GM18499 (cell line): ENCODE results near the gene CHMP4A.
A peak's percentile ranks its signal among the peaks of the same experiment; 100 is the strongest.

Experiments
- ATAC-seq: cut with Tn5 transposase; IDR thresholded peaks from one replicate; pipeline ENCODE4 v1.9.1; 2021; ENCODE audit warnings: moderate number of reproducible peaks; ENCODE audit not compliant: insufficient read depth, unreplicated experiment

CHMP4A gene

DNA sequence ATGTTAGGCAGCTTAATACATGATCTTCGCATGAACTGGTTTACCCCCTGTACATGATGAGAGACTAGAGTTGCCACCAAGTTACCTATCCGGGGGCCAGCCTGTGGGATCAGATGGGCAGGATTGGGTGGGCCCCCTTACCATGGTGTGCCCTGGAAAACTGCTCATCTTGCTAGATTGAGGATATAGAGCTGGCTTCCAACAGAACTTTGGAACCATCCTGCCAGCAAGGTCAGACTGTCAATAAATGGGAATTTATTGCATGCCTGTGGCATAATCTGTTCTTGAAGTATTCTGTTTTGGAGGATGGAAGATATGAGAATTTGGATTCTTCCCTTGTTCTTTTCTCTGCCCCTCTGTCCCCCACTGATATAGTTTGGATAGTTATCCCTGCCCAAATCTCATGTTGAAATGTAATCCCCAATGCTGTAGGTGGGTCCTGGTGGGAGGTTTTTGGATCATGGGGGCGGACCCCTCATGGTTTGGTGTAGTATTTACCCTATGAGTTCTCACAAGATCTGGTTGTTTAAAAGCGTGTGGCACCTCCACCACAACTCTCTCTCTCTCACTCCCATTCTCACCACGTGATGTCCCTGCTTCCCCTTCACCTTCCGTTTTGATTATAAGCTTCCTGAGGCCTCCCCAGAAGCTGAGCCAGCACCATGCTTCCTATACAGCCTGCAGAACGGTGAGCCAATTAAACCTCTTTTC lies 14.3 kb downstream of the CHMP4A start:
- ATAC-seq: no peak

DNA sequence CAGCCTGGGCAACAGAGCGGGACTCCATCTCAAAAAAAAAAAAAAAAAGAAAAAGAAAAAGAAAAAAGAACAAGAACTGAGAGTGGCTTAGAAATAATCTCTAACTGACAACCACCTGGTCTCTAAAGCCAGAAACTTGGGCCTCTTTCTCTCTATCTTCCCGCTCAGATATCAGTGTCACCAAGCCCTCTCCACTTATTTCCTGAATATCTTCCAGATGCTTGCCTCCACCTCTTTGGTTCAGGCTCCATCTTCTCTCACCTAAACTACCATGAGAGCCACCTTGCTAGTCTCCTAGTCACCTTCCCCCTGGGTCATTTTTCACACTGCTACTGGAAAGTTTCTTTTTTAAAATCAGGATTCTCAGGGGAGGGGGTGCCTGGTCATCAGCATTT lies 16.2 kb downstream of the CHMP4A start:
- no peak for ATAC-seq

DNA sequence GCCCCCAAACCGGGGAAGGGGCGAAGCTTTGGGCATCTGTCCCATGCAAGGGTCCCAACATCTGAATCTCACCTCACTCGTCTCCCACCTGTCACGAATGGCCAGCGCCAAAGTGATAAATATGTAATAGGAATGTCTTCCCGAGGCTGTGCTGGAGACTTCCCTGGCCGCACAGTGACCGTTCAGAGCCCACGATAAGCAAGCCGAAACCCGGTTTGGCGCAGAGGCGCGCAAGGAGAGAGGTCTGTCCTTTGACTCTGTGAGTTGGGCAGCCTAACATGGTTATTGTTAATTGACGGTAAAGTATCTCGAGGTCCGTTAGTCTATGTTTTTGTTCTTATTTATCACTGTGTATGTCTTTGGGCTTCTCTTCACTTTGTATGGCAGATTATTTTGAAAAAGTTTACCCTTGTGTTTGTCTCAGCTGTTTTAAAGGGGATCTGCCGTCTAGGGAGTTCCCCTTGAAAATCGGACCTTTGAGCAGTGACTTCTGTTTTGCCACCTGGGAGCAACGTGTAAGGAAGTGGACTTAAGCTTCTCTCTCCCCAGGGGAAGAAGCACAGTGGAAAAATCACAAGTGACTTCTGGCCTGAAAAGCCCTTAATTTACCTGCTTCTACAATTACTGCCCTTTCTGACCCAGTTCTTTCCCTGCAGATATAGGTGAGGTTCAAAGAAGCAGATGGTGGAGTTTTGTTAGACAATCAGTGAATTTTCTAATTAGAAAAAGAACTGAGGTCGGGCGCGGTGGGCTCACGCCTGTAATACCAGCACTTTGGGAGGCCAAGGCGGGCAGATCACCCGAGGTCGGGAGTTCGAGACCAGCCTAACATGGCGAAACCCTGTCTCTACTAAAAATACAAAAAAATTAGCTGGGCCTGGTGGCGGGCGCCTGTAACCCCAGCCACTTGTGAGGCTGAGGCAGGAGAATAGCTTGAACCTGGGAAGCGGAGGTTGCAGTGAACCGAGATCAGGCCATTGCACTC lies 16.9 kb downstream of the CHMP4A start:
- no peak for ATAC-seq

DNA sequence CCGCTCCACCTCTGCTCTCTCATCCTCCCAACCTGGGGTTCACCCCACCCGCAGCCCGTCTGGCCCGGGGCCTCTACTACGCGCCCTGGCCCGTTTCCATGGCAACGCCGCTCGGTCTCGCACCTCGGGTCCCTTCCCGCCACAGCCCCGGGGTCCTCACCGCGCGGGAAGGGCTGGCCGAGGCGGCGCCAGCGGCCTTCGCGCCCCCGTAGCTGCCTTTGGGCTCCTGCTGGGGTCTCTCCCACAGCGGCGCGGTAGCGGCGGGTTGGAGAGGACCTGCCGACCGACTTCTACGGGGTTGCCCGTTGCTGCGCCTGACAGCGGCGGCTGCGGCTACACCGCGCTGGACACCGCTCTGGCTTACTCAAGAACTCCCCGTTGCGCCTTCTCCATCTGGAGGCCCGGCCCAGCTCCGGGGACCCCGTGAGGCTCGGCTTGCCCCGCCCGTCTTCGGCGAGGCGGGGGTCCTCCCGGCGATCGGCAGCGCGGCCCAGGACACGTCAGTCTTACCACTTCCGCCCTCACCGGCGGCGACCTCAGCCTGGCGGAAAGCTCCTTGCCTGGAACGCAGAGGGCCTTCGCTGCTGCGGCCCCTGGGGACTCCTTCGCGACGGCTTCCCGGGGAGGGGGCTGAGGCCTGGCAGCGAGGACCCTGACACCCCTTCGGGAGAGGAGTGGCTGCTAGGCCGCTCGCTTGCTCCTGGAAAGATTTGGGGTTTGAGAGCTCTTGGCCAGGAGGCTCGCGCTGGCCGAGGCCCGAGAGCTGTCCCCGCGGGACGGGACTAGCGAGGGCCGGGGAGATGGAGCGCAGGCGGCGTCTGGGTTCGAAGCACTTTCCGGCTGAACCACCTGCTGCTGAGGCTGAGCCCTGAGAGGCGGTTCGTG lies 17.9 kb downstream of the CHMP4A start, which contains the start of gene TM9SF1:
Gene TM9SF1 (minus strand): TSS at position 256 of the 885 bp plus-strand sequence. CDS start 422 bp downstream, outside the sequence.
- peak; percentile 73 for ATAC-seq

DNA sequence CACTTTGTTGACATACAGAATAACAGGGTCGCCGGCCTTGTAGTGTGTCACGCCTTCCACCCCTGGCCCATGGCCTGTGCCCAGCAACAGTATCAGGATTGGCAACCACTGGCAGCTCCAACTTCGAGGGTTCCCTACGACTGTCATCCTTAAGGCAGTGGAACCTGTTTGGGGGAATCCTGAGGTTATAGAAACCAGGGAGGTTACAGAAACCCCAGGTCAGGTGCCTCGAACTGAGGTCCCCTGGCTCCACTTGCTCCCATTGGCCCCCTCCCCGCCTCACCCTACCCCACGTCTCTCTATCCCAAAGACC lies 18.5 kb downstream of the CHMP4A start:
- ATAC-seq: no peak

DNA sequence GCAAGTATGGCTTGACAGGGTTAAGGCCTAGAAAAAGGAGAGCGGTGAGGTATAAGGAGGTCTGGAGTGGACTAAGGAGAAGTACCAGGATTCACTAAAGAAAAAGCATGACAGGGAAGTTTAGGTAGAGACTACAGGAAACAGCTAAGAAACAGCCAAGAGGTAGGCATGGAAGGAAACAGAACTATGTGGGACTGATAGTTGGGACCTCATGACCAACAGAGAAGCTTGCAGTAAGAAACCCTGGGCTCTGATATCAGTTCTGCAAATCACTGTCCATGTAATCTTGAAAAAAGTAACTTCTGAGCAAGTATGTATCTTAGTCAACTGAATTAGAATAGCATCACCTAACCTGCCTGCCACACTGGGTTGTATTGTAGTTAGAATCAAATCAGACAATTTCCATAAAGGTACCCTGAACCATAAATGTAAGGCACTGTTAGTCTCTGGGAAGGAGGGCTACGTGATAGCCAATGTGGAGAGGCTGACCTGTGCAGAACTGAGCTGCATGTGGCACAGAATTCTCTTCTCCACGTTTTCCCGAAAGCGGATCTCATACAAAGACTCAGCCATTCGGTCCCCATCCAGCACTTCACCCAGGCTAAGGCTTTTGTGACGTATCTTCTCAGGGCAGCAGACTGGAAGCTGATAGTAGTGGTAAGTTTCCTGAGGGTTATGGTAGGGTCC lies 19.0 kb downstream of the CHMP4A start:
- ATAC-seq: no peak

DNA sequence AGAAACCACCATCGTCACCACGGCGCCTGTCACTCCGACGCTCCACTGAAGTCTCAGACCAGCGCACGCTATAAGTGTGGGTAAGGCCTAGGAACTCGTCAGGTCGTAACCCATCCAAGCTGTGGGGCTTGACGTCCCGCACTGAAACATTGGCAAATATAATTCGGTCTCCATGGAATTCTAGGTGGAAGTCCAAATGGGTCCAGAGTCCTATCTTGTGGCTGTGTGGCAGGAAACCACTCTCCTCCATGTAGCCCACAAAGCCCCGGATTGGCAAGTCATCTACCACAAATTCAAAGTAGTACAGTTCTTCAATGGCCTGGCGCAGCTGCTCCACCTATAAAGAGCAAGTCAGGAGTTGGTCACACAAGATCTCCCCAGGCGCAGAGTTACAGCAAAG lies 20.4 kb downstream of the CHMP4A start:
- no peak for ATAC-seq

DNA sequence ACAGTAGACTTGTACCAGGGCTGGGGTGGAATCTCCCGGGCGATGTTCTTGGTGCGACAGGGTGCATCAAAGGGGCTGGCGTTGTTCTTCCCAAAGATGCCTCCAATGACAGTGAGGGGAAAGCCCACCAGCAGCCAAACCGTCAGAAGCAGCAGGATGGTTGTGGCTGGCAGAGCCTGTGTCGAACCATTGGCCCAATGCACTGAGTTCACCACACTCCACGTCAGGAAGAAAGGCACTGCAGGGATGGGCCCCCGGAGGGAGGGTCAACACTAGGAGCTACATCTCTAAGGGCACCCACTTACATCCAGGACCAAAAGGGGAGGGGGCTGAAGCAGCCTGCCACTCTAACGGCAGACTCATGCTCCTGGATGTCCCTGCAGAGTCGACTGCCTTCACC lies 22.9 kb downstream of the CHMP4A start:
- no peak for ATAC-seq

DNA sequence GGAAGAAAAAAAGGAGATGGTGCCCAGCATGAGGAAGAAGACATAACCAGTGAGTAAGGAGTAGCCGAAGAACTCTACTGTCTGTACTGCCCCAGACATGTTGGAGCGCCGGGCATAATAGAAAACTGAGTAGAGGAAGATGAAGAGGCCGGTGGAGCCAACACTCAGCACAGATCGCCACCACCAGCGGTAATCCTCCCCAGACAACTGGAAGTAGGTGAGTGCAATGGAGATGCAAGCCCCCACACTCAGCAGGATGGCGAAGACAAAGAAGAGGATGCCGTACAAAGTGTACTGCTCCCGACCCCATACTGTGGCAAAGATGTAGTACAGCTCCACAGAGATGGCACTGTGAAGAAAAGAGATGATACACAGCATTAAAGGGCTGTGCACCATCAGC lies 23.8 kb downstream of the CHMP4A start:
- no peak for ATAC-seq

DNA sequence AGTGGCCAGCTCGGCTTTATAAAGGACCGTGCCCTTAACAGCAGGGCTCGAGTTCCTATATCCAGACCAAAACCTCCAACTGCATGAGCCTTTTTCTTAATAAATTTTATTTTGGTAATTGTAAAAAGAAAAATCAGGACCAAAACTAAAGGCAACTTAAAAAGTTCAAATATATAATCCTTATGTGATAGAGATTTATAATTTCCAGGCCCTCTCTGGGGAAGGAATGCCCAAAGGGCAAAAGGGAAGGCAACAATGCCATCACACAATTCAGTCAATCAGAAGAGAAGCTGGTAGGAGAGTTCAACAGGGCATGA lies 24.3 kb downstream of the CHMP4A start:
- ATAC-seq: no peak

DNA sequence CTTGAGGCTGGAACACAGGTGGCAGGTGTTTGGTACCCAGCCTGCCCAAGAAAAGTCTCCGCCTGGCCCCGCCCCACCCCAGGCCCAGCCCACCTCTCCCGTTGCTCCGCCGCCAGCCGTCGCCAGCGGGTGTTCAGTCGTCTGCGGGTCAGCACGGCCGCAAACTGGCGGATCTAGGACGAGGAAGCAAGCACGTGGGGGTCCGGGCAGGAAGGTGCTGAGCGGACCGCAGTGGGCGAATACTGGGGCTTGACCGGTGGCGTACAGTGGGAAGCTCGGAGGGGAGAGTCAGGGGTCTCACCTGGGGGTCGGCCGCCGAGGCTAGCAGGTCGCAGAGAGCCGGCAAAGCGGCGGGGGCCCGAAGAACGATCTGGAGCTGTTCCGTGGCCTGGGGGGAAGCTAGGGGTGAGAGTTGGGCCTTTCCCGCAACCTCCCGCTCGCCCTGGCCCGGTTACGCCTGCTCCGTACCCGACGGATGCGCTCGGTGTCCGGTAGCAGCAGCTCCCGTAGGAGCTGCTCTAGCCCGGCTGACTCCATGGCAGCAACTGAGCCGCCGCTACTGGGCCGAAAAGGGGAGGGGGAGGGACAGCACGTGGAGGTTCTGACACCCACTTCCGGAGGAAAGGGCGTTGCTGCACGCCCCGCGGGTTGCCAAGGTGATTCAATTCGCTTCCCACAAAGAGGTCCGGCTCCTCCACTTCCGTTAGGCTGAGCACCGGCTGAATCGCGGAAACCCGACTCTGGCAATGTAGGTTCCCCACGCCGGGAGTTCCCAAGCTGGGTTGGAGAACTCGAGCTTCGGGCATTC lies 24.8 kb downstream of the CHMP4A start, which contains the start of gene IPO4:
Gene IPO4 (minus strand): TSS at position 566 of the 808 bp plus-strand sequence. CDS start 29 bp downstream, at position 537.
- peak; percentile 55 for ATAC-seq

DNA sequence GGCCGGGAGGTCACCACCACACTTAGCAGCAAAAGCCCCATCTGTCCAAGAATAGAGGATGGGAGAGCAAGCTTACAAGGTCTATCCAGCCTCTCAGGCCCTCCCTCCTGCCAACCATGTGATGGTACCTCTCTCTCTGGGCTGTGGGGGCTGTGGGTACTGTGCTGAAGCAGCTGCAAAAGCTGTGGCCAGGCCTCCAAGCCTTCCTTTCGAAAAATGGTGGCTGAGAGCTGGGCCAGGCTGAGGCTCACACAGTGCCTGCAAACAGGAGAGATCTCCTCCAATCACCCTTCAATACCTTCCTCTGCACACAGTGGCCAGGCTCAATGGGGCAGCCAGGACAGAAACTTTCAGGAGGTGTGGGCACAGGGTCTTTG lies 25.8 kb downstream of the CHMP4A start:
- no peak for ATAC-seq

DNA sequence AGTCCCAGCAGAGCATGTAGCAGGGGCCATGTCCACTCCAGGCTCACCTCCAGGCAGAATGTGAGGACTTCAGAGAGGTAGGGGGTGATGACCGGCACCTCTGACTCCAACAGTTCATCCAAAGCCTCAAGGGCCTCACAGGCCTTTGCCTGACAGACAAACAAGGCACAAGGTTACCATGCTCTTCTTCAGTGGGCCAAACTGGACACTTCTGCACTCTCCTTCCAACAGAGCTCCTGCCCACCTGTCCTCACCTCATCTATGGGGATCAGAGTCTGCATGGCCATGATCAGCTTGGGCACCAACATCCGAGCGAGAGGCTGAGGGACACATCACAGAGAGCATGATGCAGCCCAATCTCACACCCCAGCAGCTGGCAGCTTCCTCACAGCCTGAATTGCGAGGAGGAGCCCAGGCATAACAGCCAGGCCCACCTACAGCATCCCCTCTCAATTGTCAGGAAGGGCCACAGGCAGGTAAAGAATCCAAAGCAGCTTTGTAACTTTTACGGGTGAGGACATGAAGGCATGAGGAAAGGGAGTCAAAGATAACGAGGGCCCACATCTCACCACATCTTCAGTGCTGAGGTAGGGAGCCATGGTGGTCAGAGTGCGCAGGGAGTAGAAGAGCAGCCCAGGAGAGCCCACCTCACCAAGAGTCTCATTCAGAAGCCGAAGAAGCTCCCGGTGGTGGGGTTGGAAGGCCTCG lies 26.3 kb downstream of the CHMP4A start:
- no peak for ATAC-seq

DNA sequence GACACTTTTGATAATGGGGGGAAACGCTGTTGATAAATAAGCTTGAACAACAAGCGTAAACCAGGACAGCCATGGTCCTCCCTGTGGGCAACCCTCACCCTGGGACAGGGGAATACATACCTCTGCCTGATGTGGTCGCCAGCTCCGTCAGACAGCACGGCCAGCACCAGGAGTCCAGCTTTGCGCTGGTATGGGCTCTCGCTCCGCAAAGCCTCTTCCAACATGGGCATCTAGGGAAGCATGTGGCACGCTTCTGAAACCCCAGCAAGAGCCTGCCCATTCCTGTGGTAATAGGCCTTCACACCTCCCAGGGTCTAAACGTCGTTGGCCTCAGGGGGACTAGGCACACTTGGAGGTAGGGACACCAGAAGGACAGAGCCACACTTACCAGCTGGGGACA lies 27.5 kb downstream of the CHMP4A start:
- ATAC-seq: no peak

DNA sequence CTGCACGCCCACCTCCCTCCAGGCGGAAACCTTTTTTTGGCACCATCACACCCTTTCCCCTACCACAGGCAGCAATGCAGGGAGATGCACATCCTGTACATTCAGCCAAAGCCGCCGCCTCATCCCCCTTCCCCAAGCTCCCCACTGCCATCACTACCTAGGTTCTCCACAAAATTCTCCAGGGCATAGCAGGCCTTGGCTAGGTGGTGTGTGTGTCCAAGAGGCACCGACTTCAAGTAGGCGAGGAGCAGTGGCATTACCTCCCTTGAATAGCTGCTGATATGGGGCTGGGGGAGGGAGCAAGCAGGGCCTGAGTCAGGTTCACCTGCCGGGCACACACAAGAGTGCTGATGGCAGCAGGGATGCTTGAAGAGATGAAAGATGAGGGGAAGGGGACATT lies 28.3 kb downstream of the CHMP4A start:
- ATAC-seq: no peak

DNA sequence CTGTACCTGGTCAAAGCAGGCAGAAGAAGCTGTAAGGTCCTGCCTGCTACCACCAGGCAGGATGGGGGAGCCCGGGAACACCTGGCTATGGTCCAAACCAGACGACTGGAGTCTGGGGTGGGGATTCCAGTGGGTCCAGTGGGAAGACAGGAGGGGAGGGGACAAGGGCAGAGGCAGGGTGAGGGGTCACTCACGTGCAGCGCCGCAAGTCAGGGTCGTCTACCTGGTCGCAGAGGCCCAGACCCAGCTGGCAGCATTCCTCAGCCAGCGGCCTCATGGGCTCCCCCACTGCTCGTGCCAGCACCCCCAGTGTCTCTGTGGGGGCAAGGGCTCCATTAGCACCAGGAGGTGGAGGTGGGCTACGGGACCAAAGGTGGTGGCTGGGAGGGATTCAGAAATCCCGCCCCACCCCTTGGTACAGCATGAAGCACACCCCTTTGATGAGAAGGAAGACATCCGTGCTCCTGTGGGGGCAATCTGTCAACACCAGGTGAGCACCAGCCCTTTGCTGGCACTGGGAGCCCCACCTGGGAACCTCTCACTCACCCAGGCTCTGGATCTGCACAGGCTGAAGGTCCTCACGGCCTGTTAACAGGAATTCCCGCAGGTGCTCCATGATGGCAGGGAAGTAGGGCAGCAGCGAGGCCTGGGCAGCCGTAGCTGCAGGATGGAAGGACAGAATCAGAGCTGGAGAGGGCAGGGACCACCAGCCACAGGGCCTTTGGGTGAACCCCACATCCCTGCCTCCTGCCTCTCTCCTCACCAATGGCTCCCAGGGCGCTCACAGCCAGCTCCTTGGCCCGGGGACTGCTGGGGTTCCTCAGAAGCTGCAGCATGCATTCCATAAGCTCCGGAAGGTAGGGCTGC lies 29.0 kb downstream of the CHMP4A start:
- no peak for ATAC-seq

DNA sequence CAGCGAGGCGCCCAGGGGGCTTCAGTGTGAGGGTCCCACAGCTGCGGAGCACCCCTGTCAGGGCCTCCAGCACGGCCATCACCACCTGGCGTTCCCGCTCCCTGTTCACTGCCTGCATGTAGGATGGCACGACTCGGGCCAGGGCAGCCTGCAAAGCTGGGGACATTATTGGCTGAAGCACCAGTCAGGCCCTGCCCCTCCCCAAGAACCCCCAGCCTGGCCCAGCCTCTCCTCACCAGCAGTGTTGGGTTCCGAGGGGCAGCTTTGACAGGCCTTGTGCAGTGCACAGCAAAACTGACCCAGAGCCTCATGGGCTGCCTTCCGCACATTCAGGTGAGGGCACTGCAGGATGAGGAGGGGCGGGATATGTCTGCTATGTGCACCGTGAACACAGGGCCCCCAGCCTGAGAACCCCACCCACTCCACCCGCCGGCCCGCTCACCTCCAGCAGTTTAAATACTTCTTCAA lies 30.2 kb downstream of the CHMP4A start:
- ATAC-seq: no peak
